Lung (tissue), 12 donors: ENCODE data around the gene NEK5. TPM values are rescaled to one million over a fixed set of nuclear protein-coding genes. Genes with fewer than 3 reads are reported as not detected.

Experiments used
- ATAC-seq: fragments of 200-7000 bp; cut with Tn5 transposase; one replicate; pipeline ENCODE4 v1.9.1; 2020; ENCODE audit warnings: moderate number of reproducible peaks; ENCODE audit not compliant: insufficient read depth, low FRiP score
- DNase-seq, 3 donors: peaks; one replicate each; pipeline ENCODE4 v3.0.0-alpha.2; 2013 to 2017
- H3K27ac ChIP-seq, 2 donors: one replicate each; pipeline ENCODE4 v1.5.1; 2013; ENCODE audit warnings: mild to moderate bottlenecking in 2 of 2, moderate library complexity in 2 of 2, control low read depth in 1 of 2, inconsistent platforms in 1 of 2, low read depth in 1 of 2, low read length in 1 of 2
- H3K27me3 ChIP-seq, 3 donors: one replicate each; pipeline ENCODE4 v1.5.1; 2013; ENCODE audit warnings: low read length in 2 of 3; ENCODE audit not compliant: control insufficient read depth in 3 of 3, insufficient read depth in 3 of 3
- H3K36me3 ChIP-seq, 4 donors: one replicate each; pipeline ENCODE4 v1.5.1; 2013; ENCODE audit warnings: low read length in 4 of 4, mild to moderate bottlenecking in 1 of 4, moderate library complexity in 1 of 4; ENCODE audit not compliant: control insufficient read depth in 4 of 4, insufficient read depth in 4 of 4
- H3K4me1 ChIP-seq, 5 donors: one replicate each; pipeline ENCODE4 v1.5.1; 2013; ENCODE audit warnings: low read length in 5 of 5, mild to moderate bottlenecking in 2 of 5, moderate library complexity in 1 of 5; ENCODE audit not compliant: control insufficient read depth in 5 of 5, insufficient read depth in 5 of 5
- H3K4me3 ChIP-seq: one replicate; pipeline ENCODE4 v1.5.1; 2013; ENCODE audit warnings: mild to moderate bottlenecking, control low read depth, moderate library complexity
- H3K9ac ChIP-seq, 2 donors: one replicate each; pipeline ENCODE4 v1.5.1; 2013; ENCODE audit warnings: low read length in 2 of 2, control low read depth in 1 of 2; ENCODE audit not compliant: insufficient read depth in 1 of 2
- H3K9me3 ChIP-seq, 4 donors: one replicate each; pipeline ENCODE4 v1.5.1; 2013; ENCODE audit warnings: low read length in 3 of 4, mild to moderate bottlenecking in 1 of 4, moderate library complexity in 1 of 4; ENCODE audit not compliant: control insufficient read depth in 4 of 4, insufficient read depth in 3 of 4
- WGBS, 2 donors: extraction: QIAGEN DNeasy Blood & Tissue Kit; methylation state at CpG; one replicate each; pipeline ENCODE4 v1.1.7; 2013; 5-methylcytosine and 5-hydroxymethylcytosine counted together
- polyA plus RNA-seq, 2 donors: library from polyadenylated mRNA; stranded (reverse); fragments of 200-250 nt; gene quantifications; one replicate each; pipeline ENCODE4 v1.2.1, GENCODE V29; 2013
- total RNA-seq, 2 donors: library from RNA; depleted of rRNA in 1 of 2; stranded (reverse); fragments of >200 nt in 1 of 2; gene quantifications; one replicate each; pipeline ENCODE4 v1.2.1, GENCODE V29; 2014 to 2021
- TF ChIP-seq, protein P1 (sequence below): IDR thresholded peaks from 2 replicates; pipeline ENCODE4 v1.5.1; 2012; ENCODE audit warnings: mild to moderate bottlenecking; ENCODE audit errors: control extremely low read depth, extremely low read depth
- donor health status: control.
- donor health status: control.
- donor health status: Bipolar disorder and iron deficiency.
- donor health status: healthy.
- donor health status: DM: yes; HTN: yes; CAD: no.

NEK5 gene
- total and polyA plus RNA-seq, 4 donors, result 2.1 to 13.3 (median 6.1) TPM

GRCh38 chr13:52001120-52001731 is 127.6 kb downstream of the NEK5 start:
- H3K27me3 ChIP-seq, result no peaks in the 10 kb centered on the region
- H3K9me3 ChIP-seq, result no peaks in the 10 kb centered on the region
- H3K36me3 ChIP-seq, result no peaks in the 10 kb centered on the region
- DNase-seq (peak in 2 of 3 donors; percentile 45 to 60), ATAC-seq (peak; percentile 54)
- H3K4me3 ChIP-seq, result no peak overlapping the region
- peaks cover 0 to 18% (median 11%) of the 10 kb centered on the region in 5 donors for H3K4me1 ChIP-seq
- no peak overlapping the region for H3K27ac ChIP-seq
- TF ChIP-seq, protein P1, sequence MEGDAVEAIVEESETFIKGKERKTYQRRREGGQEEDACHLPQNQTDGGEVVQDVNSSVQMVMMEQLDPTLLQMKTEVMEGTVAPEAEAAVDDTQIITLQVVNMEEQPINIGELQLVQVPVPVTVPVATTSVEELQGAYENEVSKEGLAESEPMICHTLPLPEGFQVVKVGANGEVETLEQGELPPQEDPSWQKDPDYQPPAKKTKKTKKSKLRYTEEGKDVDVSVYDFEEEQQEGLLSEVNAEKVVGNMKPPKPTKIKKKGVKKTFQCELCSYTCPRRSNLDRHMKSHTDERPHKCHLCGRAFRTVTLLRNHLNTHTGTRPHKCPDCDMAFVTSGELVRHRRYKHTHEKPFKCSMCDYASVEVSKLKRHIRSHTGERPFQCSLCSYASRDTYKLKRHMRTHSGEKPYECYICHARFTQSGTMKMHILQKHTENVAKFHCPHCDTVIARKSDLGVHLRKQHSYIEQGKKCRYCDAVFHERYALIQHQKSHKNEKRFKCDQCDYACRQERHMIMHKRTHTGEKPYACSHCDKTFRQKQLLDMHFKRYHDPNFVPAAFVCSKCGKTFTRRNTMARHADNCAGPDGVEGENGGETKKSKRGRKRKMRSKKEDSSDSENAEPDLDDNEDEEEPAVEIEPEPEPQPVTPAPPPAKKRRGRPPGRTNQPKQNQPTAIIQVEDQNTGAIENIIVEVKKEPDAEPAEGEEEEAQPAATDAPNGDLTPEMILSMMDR, result peak; percentile 41
- 49 to 64% methylated on average over 3 of the region's 3 CpGs for WGBS, 2 donors
- no peak overlapping the region for H3K9ac ChIP-seq

GRCh38 chr13:51999921-52000320 is 129.0 kb downstream of the NEK5 start:
- H3K4me1 ChIP-seq, result peaks cover 0 to 30% (median 17%) of the 10 kb centered on the region in 5 donors
- H3K36me3 ChIP-seq, result no peaks in the 10 kb centered on the region
- no peak overlapping the region for H3K9ac ChIP-seq
- no peak overlapping the region for H3K4me3 ChIP-seq
- DNase-seq (no peak), ATAC-seq (no peak)
- H3K9me3 ChIP-seq, result no peaks in the 10 kb centered on the region
- TF ChIP-seq, protein P1, result no peak
- H3K27ac ChIP-seq, result no peak overlapping the region
- WGBS, 2 donors, result 75 to 94% methylated on average over 1 of the region's 1 CpG
- no peaks in the 10 kb centered on the region for H3K27me3 ChIP-seq

GRCh38 chr13:51999510-51999911 is 129.4 kb downstream of the NEK5 start:
- ATAC-seq, result no peak
- Histone ChIP-seq H3K27ac (no peak overlapping the region), H3K4me1 (peaks cover 0 to 31% (median 17%) of the 10 kb centered on the region in 5 donors), H3K27me3 (no peaks in the 10 kb centered on the region), H3K4me3 (no peak overlapping the region), H3K9me3 (no peaks in the 10 kb centered on the region), H3K36me3 (no peaks in the 10 kb centered on the region), H3K9ac (no peak overlapping the region)
- peak; percentile 50 to 75 (median 56) for DNase-seq
- 55 to 78% methylated on average over 13 of the region's 13 CpGs for WGBS, 2 donors
- TF ChIP-seq, protein P1, result no peak
